NCI-H1436 treated with DMSO at 0.1 percent for 48 hours (cell line): ENCODE data around the gene ALS2.
"Not testable (repeated sequence)": the region's sequence is repeated elsewhere in the genome, so short reads cannot be mapped to it uniquely, and the experiment has no call there.

Experiments
- DNase-seq: peaks from one replicate; lab custom pipeline; 2025; lab: John Stamatoyannopoulos, UW

The ALS2 gene

DNA sequence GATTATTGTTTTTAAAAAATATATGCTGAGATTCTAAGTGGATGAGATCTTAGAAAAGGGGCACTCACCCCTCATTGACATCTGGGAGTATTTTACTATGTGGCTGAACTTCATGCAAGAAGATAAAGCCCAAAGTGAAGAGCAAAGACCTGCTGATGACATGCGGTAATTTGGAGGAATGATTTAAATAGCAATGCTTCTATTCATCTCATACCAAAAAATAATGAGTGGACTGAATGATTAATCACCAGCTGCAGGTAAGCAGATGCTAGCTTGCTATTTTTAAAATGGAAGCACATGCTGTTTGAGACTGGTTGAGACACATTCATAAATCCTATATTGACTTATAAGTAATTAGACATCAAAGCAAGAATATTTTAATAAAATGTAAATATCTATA lies 12.9 kb upstream of the ALS2 start:
- no peak for DNase-seq

DNA sequence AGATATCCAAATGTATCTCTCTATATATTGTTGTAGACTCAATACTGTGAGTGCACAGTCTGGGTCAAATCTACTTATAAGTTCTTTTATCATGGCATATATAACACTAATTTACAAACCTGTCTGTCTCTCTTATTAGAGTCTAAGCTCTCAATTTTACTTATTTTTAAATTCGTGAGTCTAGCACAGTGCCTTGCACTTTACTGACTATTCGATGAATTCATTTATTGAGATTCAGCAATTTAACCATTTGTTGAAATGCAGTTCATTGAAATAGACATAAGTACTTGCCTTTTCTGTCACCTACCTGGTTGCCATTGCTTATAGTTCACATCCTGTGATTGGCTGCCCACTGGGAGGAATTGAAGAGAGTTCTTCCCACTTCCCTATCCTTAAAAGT lies 10.3 kb upstream of the ALS2 start:
- no peak for DNase-seq

DNA sequence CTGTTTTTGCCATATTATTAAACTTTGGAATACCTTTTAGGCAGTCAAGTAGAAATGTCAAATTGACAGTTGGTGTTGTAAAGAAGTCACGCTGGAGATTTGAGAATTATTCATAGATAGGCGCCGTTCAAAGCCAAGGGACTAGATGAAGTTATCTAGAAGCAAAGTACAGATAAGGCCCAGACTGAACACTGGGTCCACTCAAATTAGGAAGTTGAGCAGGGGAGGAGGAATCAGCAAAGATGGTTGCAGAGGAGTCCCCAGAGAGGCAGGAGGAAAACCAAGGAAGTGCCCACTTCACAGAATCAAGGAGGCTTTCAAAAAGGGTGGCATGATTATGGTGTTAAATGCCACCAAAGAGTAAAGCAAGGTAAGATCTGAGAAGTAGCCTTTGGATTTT lies 9.6 kb upstream of the ALS2 start:
- no peak for DNase-seq

DNA sequence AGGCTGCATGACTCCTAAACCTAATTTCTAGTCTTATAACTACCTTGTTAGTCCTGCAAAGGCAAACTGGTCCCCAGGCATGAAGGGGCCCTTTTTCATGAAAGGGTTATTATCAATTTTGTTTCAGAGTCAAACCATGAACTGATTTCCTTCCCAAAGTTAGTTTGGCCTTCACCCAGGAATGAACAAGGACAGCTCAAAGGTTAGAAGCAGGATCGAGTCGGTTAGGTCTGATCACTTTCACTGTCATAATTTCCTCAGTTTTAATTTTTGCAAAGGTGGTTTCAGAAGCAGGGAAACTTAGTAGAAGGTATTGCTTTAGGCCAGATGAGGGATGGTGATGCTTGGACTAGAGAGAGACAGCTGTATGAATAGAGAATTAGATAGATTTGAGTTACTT lies 8.7 kb upstream of the ALS2 start:
- DNase-seq: no peak

DNA sequence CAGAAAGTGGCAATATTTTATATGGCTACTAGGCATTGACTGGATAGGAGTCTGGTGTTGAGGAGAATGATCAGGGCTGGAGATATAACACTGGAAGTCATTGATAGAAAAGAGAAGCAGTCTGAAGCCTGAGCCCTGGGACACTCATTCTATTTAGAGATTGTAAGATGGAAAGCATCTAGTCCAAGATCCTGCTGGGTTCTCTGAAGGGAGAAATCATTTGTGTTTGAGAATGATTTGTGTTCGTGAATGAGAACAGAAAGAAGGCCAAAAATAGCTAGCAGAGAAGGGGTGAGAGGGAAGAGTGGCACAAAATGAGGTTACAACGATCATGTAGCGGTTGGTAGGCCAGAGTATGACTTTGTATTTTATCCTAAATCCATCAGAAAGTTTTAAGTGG lies 7.6 kb upstream of the ALS2 start:
- no peak for DNase-seq

DNA sequence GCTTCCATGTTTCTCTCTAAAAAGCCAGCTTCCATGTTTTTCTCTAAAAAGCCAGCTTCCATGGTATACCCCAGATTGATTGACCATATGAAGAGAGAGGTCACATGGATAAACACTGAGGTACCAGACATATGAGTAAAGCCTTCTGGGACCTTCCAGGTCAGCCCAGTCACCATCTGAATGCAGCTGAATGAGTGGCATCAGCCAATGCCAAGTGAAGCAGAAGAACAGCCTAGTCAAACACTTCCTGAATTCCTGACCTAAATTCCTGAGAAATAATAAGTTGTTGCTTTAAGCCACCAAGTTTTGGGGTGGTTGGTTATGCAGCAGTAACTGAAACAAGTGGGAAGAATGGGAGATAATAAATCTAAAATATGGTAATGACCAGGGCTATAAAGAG lies 5.7 kb upstream of the ALS2 start:
- no peak for DNase-seq

DNA sequence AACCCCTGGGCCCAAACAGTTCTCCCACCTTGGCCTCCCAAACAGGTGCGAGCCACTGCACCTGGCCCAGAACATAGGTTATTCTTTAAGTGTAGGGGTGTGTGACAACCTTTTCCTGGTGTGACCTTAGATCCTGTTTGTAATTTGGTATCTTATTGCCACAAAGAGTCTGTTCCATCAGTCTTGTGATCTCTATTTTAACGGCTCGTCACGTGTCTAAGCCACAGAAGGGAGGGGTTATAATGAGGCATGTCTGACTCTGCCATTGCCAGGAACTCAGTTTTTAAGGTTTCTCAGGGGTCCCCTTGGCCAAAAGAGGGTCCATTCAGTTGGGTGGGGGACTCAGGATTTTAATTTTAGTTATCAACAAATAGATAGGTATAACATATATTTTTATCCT lies 4.4 kb upstream of the ALS2 start:
- no peak for DNase-seq

DNA sequence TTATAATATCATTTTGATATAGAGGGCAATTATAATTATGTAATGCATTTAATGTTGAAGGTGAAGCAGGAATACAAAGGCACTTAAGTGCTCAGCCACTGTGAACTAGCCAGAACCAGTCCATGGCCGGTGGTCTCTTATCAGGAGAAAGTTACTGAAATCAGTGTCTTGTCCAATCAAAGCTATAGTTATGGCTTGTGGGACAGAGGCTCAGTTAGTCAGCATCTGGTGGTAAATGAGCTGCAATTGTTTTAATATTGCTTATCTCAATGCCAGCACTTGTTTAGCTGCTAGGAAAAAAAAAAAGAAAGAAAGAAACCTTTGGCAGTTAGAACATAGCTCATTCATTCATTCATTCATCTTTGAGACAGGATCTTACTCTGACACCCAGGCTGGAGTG lies 3.8 kb upstream of the ALS2 start:
- DNase-seq: no peak

DNA sequence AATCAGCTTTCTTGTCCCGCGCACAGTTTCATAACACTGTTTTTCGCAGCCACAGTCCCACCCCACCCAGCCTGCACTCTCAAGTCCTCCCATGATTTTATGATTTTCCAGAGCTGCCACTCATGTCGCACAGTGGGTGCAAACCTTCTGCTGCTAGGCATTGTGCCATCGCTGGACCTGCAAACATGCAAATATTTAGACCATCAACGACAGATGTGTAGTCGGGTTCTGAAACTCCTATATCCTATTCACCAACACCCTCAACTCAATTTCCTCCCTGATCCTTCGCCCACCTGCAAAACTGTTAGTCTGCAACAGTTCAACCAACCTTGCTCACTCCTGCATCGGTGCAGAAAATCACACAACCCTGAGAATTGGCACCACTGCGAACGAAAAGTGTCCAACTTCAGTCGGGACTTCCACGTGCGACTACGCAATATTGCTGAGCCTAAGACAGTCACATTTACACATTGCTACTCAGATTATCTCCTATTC lies 871 bp upstream of the ALS2 start:
- DNase-seq: no peak

DNA sequence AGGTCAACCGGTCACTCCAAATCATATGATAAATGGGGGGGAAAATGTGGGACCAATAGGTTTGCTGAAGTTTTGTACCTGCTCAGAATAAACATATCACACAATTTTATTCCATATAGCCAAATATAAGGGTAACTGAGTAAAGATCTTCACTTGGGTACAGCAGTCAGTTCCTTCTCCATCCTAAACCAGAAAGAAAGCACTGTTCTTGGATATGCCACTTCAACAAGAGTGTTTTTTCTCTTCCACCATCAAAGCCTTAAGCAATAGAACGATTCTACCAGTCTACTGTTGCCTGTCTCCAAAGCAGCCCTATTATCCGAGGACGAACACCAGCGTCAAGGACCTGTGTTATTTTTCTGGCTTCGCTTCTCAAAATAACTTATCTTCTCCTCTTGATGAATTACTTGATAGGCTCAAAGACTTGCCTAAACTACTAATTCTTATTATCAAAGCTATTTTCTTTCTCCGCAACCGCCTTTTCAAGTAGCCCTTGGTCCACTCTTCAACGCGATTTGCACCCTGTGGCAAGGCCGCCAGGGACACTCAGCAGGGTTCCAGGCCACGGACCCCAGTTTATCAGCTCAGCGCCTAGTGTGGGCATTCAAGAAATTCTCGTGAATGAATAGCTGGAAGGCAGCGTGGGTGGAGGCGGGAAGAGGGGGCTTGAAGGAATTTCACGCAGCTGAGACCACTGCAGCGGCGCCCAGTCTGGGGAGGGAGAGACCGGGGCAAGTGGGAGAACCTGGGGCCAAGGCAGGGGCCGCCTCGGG lies 646 bp downstream of the ALS2 start:
- DNase-seq: no peak

DNA sequence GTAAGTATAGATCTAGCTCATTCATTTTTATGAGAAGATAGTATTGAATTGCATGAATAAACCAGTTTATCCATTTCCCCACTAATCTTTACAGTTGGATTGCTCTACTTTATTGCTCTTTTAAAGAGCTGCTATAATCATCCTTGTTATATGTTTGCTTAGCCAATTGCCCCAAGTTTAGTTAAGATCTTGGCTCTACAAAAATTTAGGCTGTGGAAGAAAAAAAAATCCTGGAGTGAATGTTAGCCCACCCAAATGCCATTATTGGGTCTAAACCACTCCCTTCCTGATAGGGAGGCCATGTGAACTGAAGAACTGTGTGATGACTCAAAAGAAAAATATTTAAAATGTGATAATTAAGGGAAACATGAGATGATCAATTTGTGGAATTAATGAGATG lies 2.9 kb downstream of the ALS2 start:
- DNase-seq: no peak

DNA sequence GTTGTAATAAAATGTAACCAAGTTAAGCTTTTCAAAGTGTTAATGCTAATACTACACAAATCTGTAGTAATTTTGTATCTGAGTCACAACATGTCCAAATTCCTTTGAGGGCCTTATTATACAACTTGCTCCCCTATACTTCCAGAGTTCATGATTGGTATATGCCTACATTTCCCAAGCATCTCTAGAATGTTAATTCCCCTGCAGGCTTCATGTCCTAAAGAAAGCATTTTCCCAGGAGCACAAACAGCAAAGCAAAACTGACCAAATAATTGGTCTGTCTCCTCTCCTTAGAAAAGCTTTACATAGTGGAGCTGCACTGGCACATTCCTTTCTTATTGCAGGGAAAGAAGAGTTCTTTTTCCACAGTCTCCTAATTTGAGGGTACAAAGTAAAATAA lies 3.7 kb downstream of the ALS2 start:
- DNase-seq: no peak

DNA sequence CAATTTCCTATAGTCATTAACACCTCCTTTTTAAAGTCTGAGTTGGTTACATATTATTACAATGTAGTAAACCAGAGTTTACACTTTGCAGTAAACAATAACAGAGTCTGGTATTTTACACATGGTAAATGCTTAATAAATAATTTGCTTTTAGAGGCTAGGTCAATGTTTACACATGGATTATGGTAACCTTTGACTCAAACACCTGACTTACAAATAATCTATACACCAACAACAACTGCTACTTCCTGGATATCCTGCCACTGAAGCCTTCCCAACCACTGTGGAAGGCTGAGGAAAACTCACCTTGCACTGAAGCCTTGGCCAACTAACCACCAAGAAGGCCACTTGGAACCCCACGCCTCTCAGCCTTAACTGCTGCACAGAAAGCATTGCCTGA lies 5.4 kb downstream of the ALS2 start:
- no peak for DNase-seq

DNA sequence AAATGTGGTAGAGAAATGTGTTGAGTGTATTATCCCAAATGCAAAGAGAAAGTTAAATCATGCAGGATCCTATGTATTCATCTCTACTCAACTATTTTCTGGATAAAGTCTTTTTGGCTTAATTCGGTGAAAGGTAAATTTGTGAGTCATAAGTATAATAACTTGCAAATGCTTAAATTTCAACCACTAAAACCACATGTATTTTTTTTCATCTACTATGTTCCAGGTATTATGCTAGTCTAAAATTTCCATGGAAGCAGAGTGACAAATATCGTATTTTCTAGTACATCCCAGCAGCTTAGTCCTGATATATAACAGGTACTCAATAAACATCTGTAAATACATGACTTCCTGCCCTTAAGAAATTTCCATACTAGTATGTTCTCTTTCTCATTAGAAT lies 6.2 kb downstream of the ALS2 start:
- no peak for DNase-seq

DNA sequence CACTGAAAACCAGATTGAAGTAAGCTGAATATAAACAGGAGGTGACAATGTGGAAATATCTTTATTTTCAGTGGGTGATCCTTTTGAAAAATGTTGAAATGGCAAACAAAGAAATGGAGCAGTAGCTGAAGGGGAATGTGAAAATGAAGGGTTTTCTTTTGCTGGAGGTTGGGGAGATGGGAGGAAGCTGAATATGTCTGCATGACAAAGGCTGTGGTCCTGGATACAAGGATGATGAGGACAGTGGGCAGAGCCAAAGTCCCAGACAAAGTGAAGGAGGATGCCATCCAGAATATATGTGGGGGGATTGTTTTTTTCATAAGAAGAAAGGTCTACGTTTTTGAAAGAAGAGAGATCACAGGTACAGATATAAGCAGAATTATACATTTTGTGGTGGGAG lies 6.7 kb downstream of the ALS2 start:
- no peak for DNase-seq

DNA sequence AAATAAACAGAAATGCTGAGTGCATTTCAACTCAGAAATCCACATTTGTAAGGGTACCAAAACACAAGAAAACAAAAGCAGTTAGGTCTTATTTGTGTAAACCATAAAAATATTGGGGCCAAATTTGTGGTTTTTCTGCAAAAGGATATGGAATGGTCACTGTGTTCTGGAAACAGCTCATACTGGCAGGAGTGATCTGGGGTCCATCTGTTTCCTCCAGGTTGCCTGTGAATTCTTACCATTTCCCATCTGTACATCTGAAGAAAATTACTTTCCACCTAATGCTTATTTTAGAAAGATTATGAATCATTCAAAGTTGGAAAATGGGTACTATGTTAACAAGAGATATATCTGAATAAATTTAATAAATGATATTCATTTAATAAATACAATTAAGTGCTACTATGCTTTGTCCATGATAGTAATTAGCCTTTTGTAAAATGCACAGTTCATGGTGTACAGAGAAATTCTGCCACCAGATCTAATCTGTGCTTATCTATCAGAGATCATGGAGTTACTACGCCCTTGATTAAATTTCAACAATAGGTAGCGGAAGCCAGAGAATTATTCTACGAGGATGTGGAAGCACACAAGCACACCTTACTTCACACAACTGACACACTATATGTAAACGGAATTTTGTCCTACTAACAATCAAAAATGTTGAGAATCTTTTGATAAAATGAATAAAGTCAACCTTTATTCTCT lies 10.9 kb downstream of the ALS2 start:
- DNase-seq: no peak

DNA sequence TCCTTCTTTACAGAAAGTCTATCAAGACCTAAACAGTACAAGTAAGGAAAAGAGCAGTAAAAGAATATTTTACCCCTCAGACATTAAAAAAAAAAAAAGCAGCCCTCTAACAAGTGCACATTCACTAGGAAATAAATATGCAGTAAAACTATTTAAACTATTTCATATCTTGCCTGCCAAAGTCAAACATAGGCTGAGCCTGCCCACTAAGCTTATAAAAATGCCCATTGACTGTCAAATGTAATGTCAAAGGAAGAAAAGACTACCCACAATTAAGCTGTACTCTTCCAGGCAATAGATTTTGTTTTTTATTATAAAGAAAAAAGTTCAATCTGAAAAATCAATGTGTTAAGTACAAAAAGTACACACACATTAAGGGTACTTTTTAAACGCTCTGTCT lies 11.8 kb downstream of the ALS2 start:
- no peak for DNase-seq

DNA sequence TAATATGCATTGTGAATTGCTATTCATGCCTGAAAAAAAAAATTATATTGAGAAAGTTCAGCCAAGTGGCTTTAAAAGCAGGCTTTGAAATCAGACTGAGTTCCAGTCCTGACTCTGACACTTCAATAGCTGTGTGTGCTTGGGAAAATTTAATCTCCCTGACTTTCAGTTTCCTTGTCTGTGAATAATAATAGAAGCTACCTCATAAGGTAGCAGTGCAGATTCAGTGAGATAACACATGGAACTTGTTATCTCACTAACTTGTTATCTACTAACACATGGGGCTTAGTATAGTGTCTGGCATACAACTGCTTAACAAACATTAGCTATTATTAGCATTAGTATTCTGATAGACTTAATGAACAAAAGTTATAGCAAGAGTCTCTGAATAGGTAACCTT lies 14.9 kb downstream of the ALS2 start:
- no peak for DNase-seq

DNA sequence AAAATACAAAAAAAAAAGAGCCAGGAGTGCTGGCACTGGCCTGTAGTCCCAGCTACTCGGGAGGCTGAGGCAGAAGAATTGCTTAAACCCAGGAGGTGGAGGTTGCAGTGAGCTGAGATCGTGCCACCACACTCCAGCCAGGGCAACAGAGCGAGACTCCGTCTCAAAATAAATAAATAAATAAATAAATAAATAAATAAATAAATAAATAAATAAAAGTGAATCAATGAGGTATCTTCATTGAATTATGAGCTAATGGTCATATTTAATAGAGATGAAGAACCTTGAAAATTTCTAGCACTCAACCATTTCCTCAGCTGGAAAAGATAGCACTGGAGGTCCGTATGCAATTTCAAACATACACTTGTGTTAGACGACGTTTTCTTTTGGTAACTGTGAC lies 16.3 kb downstream of the ALS2 start:
- not testable (repeated sequence) for DNase-seq

DNA sequence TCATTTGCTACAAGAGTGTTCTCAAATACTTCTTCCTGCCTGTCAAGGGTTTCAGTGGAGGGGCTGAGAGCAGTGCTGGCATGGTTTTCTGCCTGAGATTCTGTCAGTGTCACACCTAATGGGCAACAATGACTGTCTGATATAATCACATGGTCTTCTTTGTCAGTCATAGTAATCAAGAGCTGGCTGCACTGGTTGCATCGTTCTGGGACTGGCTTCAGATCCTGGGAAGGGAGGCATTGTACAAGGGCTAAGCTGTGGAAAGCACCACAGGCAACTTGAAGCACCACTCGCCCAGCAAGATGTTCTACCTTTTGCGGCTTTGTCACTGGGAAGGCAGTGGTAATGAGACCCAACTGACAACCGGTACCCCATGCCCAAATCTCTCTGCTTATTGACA lies 19.6 kb downstream of the ALS2 start:
- DNase-seq: no peak

DNA sequence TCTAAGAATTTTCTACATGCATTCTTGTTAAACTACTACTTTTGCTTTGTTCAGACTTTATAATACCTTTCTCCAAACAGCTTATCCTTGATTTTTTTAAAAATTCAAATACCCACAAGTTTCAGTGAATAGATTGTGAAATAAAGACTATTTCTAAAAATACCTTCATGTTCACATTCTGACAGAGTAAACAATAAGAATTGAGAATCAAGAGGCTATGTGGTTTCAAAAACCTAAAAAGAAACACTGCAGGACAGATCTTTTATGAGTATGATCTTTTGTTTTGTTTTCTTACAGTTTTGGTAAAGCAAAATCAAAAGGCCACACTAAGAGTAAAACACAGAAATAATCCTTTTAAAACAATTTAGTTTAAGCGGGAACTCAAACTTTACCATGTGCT lies 21.2 kb downstream of the ALS2 start:
- no peak for DNase-seq

DNA sequence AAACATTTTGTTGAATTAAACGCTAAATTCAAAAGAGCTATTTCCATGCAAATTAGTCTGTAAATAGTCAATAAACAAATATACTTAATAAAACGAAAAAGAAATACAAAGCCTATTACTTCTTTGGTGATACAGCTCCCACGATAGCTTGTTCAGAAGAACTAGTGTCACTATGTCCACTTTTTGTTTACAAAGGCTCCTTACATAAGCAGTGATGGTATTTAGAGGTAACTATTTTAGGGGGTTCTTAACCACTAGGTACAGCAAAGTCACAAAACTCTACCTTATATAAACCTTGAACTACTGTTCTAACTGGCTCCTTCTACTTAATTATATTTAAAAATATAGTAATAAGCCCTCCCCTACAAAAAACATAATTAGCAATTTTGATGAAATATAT lies 21.9 kb downstream of the ALS2 start:
- no peak for DNase-seq

DNA sequence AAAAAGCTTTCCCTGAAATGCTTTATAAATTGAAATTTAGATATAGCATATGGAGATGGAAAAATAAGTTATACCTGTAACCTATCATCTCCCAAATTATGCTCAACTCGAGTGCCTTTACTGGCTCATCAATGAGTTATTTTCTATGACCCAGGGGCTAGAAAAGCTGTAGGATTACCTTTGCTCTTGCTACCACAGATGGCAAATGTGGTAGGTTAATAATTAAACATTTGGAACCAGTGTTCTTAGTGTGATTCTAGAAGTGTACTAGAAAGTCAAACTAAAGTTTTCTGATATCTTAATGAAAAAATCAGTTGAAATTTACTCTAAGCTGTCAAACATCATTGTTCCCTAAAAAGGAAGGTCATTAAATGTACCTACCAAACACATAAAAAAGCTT lies 22.5 kb downstream of the ALS2 start:
- no peak for DNase-seq
